Ovary (tissue), 3 donors: Measurements from ENCODE around the gene SEC24C.

Source experiments
- CTCF ChIP-seq, 3 donors: fragments of 450-650 bp in 2 of 3; fragments of 200-600 bp in 1 of 3; IDR thresholded peaks; one replicate each; pipeline versions ENCODE4 v1.5.1 to v1.8.0; 2016 to 2022; ENCODE audit warnings: antibody characterized with exemption in 3 of 3, mild to moderate bottlenecking in 1 of 3
- EP300 ChIP-seq: sonication (generic); formaldehyde crosslinking; IDR thresholded peaks from one replicate; pipeline ENCODE4 v1.6.1; 2017; ENCODE audit warnings: antibody characterized with exemption
- donor health status: DM: no; HTN: no; CAD: no.

- no peak for TF ChIP-seq CTCF (IDR thresholded peaks at IDR 0.05)
- TF ChIP-seq EP300, result no peak
These were observed 52.6 kb downstream of the SEC24C start for GRCh38 chr10:73796766-73797165.
